ENCODE data around the gene GALNT14.

Gene GALNT14

DNA sequence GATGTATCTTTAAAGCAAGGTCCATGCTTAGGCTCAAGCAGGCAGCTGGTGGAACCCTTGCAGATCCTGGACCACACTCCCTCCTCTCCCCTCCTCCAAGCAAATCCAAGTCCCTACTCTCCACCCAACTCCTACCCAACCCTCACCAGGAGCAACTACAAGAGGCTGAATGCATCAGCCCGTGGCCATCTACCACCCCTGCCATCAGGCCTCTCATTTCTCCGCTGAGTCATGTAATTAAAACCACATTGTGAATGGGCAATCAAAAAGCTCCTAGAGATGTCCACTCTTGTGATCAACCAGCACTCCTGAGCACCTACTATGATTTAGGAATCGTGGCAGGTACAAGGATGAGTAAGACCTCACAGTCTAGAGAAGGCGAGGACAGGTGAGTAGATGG is 188.8 kb downstream of the GALNT14 start:
- DNase-seq (ENCODE audit: low read depth in 1 of 2, low spot score in 1 of 2), result no peak

DNA sequence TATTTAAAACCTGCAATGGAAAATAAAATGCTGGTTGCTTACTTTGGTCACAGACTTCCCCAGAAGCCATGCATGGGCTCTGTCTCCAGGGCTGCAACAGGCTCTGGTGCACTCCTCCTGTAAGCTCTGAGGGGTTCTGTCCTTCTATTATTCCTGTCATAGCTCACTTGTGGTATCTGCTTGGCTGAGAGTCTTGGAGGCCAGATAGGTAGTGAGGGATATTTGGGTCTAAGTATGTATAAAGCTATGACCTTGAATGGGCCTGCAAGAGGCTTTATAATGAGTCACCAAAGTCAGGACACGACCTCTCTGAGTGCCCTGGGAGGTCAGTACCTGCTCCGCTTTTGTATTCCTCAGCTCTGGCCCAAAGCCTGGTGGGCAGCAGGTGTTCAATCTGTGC is 189.4 kb downstream of the GALNT14 start:
- DNase-seq (ENCODE audit: low read depth in 1 of 2, low spot score in 1 of 2), result no peak

DNA sequence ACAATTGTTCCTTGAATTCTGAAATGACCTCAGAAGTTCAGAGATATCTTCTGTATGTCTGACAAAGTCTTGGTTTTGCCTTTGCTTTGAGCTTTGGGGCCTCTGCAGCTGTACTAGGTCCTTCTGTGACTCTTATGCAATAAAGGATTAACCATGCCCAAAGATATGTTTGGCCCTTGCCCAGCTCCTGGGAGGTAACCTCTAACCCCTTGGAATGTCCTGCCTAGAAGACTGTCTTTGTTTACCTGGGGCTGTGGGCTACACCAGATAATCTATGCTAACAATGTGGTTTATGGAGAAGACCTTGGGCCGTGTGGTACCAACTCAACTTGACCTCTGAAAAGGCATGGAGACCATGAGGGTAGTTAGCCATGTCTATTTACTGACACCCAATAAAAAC is 190.1 kb downstream of the GALNT14 start:
- DNase-seq (ENCODE audit: low read depth in 1 of 2, low spot score in 1 of 2), result no peak

DNA sequence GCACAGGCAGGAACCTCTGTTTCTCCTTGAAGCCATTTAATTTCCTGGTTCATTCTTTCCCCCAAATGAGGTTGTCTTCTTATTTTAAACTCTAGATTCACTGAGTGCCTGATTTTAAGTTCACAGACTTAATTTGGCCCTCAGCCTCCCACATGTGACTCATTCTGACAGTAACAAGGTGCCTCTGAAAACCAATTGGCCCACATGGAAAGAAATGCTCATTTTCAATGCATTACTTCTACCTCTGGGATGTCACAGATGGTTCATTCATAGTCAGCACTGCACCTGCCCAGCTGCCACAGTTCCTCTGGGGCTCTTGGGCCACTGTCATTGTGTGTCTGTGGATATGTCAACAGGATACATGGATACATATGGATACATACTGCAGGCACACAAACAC is 190.6 kb downstream of the GALNT14 start:
- no peak for DNase-seq (ENCODE audit: low read depth in 1 of 2, low spot score in 1 of 2)

DNA sequence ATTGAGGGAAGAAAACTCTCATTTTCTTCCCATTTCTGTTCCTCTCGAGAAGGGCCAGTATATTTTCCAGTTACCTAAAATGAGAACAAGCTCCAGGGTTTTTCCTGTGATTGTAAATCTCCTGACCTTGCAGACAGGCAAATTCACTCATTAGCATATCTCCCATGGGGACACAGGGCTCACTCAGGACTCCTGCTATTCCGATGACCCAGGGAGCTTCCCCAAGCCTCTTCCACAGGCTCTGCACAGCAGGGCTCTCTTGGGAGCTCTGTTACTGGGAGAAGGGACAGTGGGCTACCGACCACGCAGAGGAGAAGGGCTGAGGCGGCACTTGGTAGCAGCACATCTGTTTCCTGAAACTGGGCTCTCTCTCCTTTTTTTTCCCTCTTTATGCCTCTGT is 195.8 kb downstream of the GALNT14 start:
- no peak for DNase-seq (ENCODE audit: low read depth in 1 of 2, low spot score in 1 of 2)

DNA sequence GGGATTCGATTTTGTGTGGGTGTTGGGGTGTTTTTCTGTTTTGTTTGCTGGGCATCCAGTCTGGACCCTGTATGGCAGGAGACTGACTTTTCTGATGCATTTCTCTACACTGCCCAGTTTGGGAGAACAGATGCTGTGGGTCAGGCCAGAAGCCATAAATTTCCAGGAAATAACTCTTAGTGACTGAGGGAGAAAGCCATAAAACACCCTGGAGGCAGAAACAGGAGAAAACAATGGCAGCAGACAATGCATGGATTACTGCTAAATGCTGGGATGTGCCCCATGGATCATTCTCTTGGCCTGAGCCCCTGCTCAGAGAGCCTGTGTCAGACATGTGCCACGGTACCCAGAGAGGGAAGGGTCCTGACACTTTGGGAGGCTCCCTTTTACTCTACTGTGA is 197.4 kb downstream of the GALNT14 start:
- no peak for DNase-seq (ENCODE audit: low read depth in 1 of 2, low spot score in 1 of 2)

DNA sequence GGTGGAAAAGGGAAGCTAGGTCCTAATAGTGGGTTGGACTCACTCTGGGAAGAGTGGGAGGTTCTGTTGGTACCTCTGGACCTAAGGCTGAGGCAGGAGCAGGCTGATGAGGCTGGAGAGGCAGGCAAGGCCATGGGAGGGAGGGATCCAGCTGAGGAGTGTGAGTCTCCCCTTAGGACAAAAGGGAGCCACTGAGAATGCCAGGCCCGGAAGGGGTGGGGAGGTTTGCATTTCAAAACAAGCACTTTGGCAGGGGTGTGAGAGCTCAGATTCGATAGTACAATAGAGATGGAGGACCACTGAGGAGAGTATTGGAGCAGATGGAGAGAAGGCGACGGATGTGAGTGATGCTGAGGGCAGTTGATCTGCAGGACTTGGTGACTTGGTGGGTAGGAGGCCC is 198.9 kb downstream of the GALNT14 start:
- DNase-seq (ENCODE audit: low read depth in 1 of 2, low spot score in 1 of 2), result no peak

DNA sequence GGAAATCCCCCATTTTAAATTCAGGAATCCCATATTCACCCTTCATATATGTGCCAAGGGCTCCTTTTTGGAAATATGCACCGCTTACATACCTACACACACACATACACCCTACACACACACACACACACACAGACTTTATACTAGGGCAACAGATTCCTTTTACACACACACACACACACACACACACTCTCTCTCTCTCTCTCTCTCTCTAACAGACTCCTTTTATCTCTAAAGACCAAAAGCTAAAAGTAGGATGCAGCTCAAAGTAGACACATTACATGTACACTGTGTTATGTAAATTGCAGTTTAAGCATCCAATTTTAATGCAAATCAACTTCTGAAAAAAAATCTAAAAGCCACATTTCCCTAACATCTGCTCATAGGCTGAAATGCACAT is 200.0 kb downstream of the GALNT14 start:
- DNase-seq (ENCODE audit: low read depth in 1 of 2, low spot score in 1 of 2), result no peak

DNA sequence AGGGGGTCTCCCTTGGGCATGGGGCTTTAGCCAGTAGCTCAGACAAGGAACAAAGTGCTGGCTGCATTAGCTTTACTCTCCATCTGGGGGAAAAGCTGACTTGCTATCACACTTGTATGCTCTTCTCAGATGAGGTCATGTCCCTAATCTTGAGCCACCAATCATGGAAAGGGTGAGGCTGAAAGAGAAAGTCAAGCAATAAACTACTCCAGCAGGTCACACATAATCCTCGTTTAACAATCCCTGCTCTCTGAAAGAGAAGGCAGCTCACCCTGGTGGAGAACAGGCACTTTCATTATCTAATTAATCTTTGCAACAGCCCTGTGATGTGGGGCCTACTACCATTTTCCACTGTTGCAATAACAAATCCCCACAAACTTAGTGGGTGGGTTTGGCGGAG is 201.3 kb downstream of the GALNT14 start:
- DNase-seq (ENCODE audit: low read depth in 1 of 2, low spot score in 1 of 2), result no peak

DNA sequence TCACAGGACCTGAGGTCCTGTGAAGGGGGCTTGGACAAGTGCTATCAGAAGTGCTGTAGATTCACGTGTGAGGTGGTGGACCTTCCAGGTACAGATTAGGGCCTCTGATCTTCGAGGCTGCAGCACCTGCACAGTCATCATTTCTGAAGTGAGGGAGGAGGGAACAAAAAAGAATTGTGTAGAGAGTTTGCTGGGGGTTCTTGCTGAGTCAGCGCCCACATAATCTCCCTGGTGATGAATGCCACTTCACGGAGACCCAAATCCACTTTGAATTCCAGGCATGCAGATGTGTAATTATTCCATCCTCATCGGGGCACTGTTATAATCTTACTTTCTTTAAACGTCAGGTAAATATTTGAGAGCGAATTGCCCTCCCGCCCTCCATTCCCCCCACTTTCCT is 202.4 kb downstream of the GALNT14 start:
- DNase-seq (ENCODE audit: low read depth in 1 of 2, low spot score in 1 of 2), result no peak

DNA sequence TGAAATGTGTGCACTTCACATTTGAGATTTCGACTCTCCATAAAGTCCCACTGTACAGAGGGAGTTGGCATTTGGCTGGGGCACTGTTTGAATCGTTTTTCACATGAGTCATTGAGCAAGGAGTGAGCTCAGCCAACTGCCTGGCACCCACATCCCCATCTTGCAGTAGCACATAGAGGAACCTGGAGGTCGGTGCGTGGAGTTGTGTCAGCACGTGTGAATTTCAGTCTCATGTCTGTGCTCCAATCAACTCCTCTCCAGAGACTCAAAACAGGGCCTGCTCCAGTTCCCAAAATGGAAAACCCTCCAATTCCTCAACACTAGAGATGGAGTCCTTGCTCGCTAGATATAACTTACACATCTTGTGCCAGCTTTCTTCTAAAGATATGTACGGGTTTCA is 204.2 kb downstream of the GALNT14 start:
- no peak for DNase-seq (ENCODE audit: low read depth in 1 of 2, low spot score in 1 of 2)

DNA sequence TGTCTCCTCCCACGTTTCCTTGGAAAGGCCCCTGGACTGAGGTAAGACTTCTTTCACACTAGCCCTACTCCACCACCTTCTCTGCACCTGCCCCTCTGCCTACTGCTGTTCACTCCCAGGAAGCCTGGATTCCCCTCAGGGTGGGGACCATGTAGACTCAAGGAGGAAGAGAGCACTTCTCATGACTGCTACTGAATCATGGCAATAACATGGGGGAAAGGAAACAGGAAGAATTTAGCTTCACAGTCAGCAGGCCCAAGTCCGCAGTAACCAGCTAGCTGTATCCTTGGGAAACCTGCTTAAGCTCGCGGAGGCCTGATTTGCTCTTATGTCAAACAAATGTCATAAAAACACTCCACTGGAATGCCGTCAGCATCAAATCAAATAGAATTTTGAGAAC is 204.7 kb downstream of the GALNT14 start:
- no peak for DNase-seq (ENCODE audit: low read depth in 1 of 2, low spot score in 1 of 2)

DNA sequence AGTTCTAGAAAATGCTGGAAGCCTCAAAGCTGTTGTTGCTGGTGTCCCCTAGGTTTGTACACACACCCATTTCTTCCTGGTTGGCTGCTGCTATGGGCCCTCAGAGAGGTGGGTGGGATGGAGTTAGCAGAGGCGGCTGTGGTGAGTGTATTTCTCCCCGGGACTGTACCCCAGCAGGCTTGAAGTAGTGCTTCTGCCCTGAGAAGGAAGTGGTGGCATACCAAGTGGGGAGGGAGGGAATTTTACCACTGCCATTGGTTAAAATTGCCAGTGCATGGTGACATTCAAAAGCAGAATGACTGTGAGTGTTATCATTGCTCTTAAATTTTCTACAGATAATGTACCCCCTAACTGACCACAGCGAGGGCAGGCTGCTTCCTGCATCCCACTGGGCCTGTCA is 205.4 kb downstream of the GALNT14 start:
- DNase-seq (ENCODE audit: low read depth in 1 of 2, low spot score in 1 of 2), result no peak

DNA sequence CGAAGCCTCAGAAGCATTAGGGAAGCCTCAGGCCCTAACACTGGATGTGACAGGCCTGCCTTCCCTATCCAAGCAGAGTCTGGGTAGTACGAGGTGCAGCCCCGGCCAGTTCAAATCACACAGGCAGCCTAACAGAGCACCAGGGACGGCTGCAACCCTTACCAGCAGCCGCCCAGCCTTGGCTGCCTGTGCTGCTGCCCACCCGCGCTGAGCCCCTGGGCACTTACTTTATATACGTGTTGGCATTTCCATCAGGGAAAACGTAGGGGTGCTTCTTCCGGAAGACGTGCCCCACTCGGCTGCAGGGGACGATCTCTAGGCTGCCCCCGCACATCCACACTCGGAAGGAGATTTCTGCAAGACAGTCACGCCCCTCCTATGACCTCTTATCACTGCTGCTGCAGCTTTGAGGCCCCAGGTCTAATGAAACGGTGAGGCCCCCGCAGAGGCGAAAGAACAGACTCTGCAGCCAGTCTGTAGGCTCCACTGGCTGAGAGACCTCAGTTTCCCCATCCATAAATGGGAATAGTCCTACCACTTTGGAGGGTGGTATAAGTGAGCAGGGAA is 206.3 kb downstream of the GALNT14 start:
- DNase-seq (ENCODE audit: low read depth in 1 of 2, low spot score in 1 of 2), result no peak

DNA sequence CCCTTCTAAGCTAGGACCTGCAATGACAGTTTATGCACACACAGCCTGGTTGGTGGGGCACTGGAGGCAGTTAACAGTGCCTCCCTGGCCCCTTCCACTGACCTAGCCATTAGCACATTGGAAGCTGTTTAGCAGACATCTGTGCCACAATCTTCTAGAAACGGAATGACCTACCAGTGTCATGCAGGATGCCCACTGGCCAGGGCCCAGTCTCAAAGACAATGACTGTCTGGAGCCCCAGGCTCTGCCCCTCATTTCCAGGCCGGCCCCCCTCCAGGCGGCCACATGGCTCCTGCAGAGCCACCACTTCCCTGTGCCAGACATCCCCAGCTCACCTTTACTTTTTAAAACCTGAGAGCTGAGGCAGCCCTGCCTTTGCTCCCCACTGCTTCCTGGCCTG is 207.5 kb downstream of the GALNT14 start:
- no peak for DNase-seq (ENCODE audit: low read depth in 1 of 2, low spot score in 1 of 2)

DNA sequence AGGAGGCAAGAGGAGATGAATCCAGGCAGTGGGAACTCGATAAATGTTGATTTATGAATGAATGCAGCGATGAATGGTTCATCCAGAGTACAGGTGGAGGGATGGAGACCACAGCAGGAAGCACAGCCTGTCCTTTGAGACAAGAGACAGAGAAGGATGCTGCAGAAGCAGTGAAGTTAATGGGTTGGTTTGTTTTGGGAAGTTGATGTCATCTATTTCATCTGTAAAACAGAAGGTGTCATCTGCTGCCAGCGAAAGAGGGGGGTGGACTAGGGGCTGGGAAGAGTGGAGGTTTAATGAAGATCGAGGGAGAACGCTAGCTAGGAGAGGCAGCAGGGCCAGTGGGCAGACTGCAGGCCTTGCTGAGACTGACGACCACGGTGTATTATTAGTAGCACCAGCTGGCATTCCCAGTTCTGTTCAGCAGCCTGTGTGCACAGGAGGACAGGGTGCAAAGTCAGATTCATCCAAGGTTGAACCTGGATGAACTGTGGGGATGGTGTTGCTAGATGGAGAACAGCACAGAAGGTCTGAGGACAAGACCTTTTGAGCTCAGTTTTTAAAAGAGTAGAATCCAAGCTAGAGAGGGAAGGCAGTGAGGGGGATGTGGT is 210.7 kb downstream of the GALNT14 start:
- DNase-seq (ENCODE audit: low read depth in 1 of 2, low spot score in 1 of 2), result no peak

DNA sequence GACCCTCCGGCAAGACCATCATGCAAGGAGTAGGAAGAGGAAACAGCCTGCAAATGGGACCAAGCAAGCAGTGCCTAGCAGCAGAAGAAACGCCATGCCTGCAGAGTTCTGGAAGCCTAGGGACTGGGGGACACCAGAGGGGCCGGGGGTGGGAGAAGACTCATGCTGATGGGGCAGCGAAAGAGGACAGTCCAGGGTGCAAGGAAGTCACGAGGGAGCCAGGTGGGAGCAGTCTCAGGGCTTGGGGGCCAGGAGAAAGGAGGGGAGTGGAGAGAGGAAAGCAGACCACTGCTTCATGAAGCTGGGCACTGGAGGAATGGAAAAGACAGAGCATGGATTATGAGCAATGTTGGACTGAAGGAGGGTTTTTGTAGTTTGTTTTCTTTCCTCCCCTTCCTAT is 211.6 kb downstream of the GALNT14 start:
- no peak for DNase-seq (ENCODE audit: low read depth in 1 of 2, low spot score in 1 of 2)

DNA sequence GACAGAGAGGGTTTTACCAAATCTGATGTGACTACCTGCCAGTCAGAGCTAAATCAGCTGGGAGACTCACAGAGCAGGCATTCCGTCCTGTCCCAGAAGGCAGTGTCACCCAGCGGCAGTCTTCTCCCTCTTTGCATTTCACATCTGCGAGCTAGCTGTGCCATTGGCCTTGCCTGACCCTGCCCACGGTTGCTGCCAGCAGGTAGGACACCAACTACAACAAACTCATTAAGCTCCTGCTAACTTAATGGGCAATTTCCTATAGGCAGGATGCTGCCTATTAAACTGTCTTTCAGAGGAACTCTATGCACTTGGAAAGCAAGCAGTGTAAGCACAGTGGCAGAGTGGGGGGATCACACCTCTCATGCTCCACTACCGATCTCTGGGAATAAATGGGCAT is 214.6 kb downstream of the GALNT14 start:
- no peak for DNase-seq (ENCODE audit: low read depth in 1 of 2, low spot score in 1 of 2)

DNA sequence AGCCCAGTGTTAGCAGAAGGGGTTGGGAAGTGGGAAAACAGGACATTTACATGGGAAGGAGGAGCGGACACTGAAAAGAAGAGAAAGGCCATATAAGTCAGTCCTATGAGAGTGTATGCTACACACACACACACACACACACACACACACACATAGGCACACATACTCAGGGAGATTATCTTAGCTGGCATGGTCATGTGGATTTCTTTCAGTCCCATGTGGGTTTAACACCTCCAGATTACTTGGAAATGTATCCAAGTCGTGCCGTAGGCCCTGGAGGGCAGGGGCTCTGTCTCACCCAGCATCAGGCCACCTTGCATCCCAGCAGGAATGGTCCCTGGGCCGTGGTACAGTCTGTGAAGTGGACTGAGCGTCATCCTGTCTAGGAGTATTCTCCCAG is 217.7 kb downstream of the GALNT14 start:
- DNase-seq (ENCODE audit: low read depth in 1 of 2, low spot score in 1 of 2), result no peak

DNA sequence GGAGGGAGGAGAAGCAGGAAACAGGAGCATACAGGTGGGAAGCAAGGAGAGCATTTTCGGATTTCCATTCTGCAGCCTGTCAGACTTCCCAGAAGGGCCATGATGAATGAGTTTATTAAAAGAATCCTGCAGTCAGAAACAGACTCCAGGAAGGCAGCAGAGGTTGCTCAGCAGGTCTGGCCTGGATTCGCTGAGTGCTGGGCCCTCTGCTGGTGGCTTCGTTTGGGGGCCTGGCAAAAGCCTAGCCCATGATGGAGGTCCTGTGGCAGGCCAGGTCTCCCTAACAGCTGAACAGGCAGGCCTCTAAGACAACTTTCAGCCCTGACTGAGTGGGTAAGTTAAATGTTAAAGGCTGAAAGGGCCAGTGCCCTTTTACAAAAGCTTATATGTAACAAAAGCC is 222.8 kb downstream of the GALNT14 start:
- DNase-seq (ENCODE audit: low read depth in 1 of 2, low spot score in 1 of 2), result no peak

DNA sequence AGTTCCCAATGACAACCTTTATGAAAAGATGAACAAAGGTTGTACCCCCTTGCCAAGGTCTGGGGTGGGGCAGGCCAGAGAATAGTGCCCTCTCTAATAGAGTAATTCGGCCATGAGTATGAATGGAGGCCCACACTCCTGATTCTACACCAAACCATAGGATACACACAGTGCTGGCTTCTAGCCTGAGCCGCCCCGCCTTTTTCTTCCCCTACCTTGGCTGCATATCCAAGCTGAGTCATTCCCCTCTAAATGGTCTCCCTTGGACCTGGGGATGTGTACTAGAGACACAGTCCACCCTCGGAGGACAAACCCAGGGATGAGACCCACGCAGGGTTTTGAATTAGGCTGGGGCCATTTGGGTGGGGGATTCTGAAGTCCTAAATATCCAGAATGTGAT is 223.8 kb downstream of the GALNT14 start:
- no peak for DNase-seq (ENCODE audit: low read depth in 1 of 2, low spot score in 1 of 2)

DNA sequence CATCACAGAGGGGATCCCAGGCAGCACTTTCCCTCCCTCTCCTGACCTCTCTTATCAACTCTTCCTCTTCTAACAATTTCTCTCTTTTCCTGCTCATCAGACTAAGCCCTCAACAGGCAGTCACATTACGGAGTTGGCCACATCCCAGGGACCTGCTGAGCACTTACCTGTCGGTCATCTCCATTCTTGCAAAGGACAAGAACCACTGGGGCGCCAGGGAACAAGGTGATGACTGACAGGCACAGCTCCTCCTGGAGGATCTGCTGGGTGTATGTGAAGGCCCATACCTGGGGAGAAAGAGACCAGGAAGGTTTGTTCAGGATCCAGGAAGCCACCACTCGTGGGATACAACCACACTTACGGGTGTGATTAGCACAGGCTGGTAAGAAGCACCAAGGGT is 226.2 kb downstream of the GALNT14 start:
- DNase-seq (ENCODE audit: low read depth in 1 of 2, low spot score in 1 of 2), result no peak

DNA sequence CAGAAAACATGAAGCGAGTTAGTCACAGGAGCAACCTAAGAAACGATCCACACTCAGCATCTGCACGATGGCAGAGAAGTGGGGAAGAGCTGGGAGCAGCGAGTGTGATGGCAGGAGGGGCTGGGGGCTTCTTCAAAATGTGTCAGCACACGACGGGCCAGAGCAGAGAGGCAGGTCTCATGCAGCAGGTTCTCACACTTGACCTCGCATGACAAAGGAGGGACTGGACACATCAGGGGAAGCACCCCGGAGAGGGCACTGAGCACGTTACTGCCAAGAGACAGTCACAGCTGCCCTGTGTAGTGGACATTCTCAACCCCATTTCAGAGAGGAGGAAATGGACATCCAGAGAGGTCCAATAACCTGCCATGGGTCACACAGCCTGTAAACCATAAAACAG is 226.9 kb downstream of the GALNT14 start:
- DNase-seq (ENCODE audit: low read depth in 1 of 2, low spot score in 1 of 2), result no peak

DNA sequence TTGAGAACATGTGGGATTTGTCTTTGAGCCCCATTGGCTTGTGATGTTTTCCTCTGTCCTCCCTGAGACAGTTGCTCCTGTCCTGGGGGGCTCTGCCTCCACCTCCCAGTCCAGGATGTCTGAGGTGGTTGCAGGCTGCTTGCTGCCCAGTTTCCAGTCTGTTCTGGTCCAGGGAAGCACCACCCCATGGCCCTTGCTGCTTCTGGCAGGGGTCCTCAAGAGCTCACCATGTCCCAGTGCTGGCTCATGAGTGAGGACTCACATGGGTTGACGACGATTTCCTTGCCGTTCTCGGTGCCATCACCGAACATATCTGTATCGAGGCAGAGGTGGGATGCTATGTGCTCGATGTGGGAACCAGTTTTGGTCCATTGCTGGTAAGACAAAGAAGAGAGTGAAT is 227.6 kb downstream of the GALNT14 start:
- no peak for DNase-seq (ENCODE audit: low read depth in 1 of 2, low spot score in 1 of 2)

Measured in stimulated activated CD4-positive, alpha-beta T cell treated with anti-CD3 and anti-CD28 coated beads, Interleukin-15, amount 100 ng/mL, for 1 hour (primary cell).